GM19035 (cell line): ENCODE measurements around the gene PAK5.

Source experiments
- ATAC-seq: cut with Tn5 transposase; IDR thresholded peaks from one replicate; pipeline ENCODE4 v1.9.1; 2021; ENCODE audit not compliant: unreplicated experiment

PAK5 gene

GRCh38 chr20:9501473-9501872 lies 337.4 kb downstream of the PAK5 start:
- ATAC-seq: no peak

GRCh38 chr20:9500121-9500520 lies 338.8 kb downstream of the PAK5 start:
- ATAC-seq: no peak

GRCh38 chr20:9499126-9499899 lies 339.6 kb downstream of the PAK5 start:
- no peak for ATAC-seq

- ATAC-seq: no peak
Measured at GRCh38 chr20:9498322-9498721, 340.6 kb downstream of the PAK5 start.

- no peak for ATAC-seq
Measured at GRCh38 chr20:9496155-9496554, 342.7 kb downstream of the PAK5 start.

- no peak for ATAC-seq
Measured at GRCh38 chr20:9495701-9496100, 343.2 kb downstream of the PAK5 start.

- no peak for ATAC-seq
Measured at GRCh38 chr20:9493803-9494202, 345.1 kb downstream of the PAK5 start.

GRCh38 chr20:9492067-9492466 lies 346.8 kb downstream of the PAK5 start:
- ATAC-seq: no peak

GRCh38 chr20:9491324-9491723 lies 347.6 kb downstream of the PAK5 start:
- no peak for ATAC-seq

- ATAC-seq: no peak
Measured at GRCh38 chr20:9490631-9491030, 348.2 kb downstream of the PAK5 start.

GRCh38 chr20:9490161-9490560 lies 348.7 kb downstream of the PAK5 start:
- no peak for ATAC-seq

- no peak for ATAC-seq
Measured at GRCh38 chr20:9488063-9488462, 350.8 kb downstream of the PAK5 start.
